Measurements from ENCODE around the gene CBFB.

GRCh38 chr16:67040166-67040565 lies 11.2 kb downstream of the CBFB start:
- TF ChIP-seq EZH2 (IDR thresholded peaks at IDR 0.05; ENCODE audit: borderline replicate concordance, low read depth, low read length, severe bottlenecking) (no peak), CTCF (IDR thresholded peaks at IDR 0.05; ENCODE audit: borderline replicate concordance, extremely low read depth, low read length, poor library complexity, severe bottlenecking) (no peak)
